Gastrocnemius medialis (tissue), 4 donors: ENCODE measurements around the gene EXOC6.

Experiments
- POLR2A ChIP-seq, 2 donors: fragments of 450-650 bp; IDR thresholded peaks; one replicate each; pipeline ENCODE4 v1.6.1; 2017; ENCODE audit warnings: antibody characterized with exemption in 2 of 2, mild to moderate bottlenecking in 2 of 2, moderate library complexity in 2 of 2
- TF ChIP-seq, protein P1 (sequence below), 5 experiments: fragments of 450-650 bp in 3 of 5; fragments of 200-600 bp in 2 of 5; sonication (generic) in 2 of 5; IDR thresholded peaks in 4 of 5; conservative IDR thresholded peaks in 1 of 5; 1 replicate in 4 of 5; 2 replicates in 1 of 5; pipeline ENCODE4 v1.5.1; 2016 to 2019; ENCODE audit warnings: antibody characterized with exemption in 5 of 5, mild to moderate bottlenecking in 3 of 5, moderate library complexity in 3 of 5

DNA sequence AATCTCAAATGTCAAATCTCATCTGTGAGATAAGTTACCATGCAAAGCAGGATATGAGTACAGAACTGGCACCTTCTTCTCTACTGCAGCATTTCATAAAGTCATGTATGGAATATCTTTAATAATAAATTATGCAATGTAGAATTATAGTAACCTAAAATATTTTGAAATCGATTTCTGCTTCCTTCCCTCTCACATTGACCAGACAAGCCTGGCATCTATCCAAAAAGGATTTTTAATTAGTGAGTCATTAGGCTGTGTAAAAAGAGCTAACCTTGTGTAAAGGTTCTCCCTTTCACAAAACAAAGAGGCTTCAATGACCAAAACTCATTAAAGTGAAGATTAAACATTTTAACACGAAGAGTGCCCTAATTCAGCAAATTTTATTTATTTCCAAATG lies 48.8 kb upstream of the EXOC6 start:
- TF ChIP-seq, protein P1, sequence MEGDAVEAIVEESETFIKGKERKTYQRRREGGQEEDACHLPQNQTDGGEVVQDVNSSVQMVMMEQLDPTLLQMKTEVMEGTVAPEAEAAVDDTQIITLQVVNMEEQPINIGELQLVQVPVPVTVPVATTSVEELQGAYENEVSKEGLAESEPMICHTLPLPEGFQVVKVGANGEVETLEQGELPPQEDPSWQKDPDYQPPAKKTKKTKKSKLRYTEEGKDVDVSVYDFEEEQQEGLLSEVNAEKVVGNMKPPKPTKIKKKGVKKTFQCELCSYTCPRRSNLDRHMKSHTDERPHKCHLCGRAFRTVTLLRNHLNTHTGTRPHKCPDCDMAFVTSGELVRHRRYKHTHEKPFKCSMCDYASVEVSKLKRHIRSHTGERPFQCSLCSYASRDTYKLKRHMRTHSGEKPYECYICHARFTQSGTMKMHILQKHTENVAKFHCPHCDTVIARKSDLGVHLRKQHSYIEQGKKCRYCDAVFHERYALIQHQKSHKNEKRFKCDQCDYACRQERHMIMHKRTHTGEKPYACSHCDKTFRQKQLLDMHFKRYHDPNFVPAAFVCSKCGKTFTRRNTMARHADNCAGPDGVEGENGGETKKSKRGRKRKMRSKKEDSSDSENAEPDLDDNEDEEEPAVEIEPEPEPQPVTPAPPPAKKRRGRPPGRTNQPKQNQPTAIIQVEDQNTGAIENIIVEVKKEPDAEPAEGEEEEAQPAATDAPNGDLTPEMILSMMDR (IDR thresholded peaks at IDR 0.05 in 4 of 5, conservative IDR thresholded peaks at IDR 0.05 in 1 of 5): no peak
- TF ChIP-seq POLR2A (IDR thresholded peaks at IDR 0.05): no peak
